ENCODE measurements around the gene TMEM132D.

Gene TMEM132D

DNA sequence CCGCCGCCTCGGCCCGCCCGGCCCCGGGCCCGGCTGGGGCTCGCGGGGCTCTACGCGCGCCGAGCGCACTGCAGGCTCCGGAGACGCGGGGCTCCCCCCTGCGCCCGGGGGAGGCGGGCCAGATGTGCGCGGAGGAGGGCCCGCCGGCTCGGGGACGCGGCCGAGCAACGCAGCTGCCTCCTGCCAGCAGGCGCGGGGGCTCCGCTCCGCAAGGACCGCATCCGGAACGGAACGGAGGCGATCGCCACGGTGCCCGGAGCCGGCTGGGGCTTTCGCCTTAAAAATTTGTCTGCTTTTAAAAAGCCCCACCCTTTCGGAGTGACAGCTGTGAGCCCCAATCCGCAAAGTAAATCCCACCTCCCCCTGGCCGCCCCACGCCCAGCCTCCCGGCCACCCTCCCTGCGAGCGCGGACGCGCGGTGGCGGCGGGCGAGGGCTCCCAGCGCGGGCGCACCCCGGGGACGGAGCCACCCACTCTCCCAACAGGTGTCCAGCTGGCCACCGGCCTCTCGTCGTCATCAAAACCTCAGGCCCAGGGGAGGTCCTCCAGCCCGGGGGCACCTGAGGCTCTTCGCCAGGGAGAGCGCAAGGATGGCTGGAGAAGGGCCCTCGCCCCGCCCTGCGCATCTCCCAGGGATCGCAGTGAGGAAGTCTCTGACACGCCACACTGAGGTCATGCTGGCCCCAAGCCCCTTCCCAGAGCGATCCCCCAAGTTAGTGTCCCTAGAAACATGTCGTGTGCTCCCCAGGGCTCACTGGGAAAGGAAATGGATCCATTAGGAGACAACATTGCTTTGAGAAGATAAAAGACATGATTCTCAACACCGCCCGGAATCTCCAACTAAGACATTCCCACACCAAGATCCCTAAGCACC, at the start of gene TMEM132D:
TSS of gene TMEM132D (minus strand) at position 70 of the 874 bp plus-strand sequence.
- TF ChIP-seq GATA2 (IDR thresholded peaks at IDR 0.05; ENCODE audit: low read depth, low read length) (no peak), GATA3 (IDR thresholded peaks at IDR 0.05; ENCODE audit: low read depth, low read length) (no peak)

DNA sequence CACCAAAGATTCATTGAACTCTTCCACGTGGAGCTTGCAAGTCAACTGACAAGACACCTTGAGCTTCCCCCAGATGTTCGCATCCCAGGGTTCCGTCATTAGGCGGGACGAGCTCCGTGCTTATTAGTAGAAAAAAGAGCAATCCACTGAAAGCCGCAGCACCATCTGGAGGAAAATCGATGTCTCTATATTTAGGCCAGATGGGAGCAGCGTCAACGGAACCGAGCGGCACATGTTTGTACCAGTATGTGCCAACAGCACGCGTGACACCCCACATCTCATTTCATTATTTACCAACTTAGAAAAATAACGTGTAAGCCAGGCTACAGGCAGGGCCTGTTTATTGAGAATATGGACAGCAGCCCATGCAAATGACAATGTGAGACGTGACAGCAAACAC, 45.8 kb upstream of the TMEM132D start:
- TF ChIP-seq GATA2 (IDR thresholded peaks at IDR 0.05; ENCODE audit: low read depth, low read length): no peak
- TF ChIP-seq GATA3 (IDR thresholded peaks at IDR 0.05; ENCODE audit: low read depth, low read length): no peak

DNA sequence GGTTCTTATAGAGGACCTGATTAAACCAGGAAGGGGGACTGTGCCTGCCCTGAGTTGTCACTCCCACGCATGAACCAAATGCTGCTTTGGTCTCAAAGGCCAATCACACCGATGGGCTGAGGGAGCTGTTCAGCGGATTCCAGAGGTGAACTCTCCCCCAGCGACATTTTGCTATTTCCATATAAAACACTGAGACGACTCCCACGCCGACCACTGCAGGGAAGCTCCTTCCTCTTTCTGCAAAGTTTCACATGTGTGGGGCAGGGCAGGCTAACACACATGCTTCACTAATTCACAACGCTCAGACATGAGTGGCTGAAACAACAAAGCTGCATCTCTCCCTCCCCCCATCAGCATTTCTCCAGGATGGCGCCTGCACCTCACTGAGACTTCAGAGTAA, 37.8 kb upstream of the TMEM132D start:
- TF ChIP-seq GATA2 (IDR thresholded peaks at IDR 0.05; ENCODE audit: low read depth, low read length) (no peak), GATA3 (IDR thresholded peaks at IDR 0.05; ENCODE audit: low read depth, low read length) (no peak)

DNA sequence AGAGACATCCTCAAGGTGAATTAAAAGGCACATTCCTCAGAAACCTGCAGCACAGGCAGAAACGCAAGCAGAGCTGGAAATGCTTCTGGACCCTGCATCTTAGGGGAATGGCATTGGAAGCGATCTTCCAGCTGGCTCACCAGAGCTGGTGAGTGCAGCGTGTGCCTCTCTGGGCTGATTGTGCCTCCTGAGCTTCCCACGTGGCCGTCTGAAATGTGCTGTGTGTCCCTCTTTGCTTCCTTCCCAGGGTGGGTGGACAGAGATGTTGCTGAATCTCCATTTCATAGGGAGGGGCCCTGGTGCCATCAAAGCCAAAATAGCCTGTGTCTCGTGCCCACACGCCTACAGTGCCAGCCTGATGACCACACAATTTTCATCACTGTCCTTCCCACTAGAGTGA, 34.3 kb upstream of the TMEM132D start:
- TF ChIP-seq GATA2 (IDR thresholded peaks at IDR 0.05; ENCODE audit: low read depth, low read length): no peak
- TF ChIP-seq GATA3 (IDR thresholded peaks at IDR 0.05; ENCODE audit: low read depth, low read length): no peak

DNA sequence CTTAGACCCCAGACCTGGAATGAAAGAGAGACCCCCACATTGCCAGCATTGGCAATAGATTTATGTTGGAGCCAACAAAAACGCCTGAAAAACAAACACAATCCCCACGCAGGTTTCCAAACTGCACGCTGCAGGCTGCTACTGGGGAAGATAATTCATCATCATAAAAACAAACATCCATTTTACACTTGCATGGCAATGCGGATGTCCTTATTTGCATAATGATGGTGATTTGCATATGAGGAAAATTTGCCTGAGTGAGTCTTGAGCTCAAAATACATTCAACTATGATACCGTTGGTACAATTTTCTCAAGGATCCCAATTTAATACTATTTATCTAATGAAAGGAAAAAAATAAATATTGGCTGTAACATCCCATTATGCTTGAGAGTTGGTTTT, 33.6 kb upstream of the TMEM132D start:
- TF ChIP-seq GATA2 (IDR thresholded peaks at IDR 0.05; ENCODE audit: low read depth, low read length) (no peak), GATA3 (IDR thresholded peaks at IDR 0.05; ENCODE audit: low read depth, low read length) (no peak)

DNA sequence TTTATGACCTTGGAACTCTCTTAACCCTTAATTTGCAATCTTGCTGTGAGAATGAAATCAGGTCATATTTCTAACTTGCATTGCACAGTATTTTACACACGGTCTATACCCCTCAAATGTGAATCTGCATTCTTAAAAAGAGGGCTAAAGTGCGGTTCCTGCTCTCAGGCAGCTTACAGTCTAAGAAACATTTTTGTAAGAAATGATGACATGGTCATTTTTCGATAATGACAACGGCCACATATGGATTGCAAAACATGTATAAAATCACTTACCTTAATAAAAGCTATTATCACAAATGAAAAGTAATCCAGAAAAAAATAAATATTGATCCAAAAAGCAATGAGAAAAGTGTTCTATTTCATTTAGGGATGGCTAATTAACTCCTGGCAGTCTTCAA, 24.8 kb upstream of the TMEM132D start:
- TF ChIP-seq GATA2 (IDR thresholded peaks at IDR 0.05; ENCODE audit: low read depth, low read length) (no peak), GATA3 (IDR thresholded peaks at IDR 0.05; ENCODE audit: low read depth, low read length) (no peak)

DNA sequence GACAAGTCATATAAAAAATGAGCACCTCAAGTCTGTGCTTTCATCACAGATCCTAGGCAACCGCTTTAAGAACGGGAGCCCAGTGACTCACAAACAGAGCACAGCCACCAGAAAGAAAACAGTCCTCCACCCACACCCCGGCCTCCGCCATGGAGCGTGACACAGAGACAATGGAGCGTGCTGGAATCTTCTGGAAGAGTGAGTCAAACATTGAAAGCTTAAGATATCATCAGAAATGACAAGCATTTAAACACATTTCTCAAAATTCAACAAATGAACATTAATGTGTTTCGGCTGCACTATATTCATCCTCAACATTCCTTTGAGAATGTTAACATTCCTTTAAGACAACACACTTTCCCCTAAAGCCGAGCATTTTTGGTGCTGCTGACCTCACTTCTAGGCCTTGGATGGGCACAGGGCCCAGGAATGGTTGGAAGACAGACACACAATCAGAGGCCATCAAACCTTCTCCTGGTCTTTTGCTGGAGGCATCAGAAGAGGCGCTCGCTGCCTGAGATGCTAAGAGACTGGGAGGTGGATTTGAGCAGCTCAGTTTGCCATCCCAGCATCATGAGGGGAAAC, 23.6 kb upstream of the TMEM132D start:
- TF ChIP-seq GATA2 (IDR thresholded peaks at IDR 0.05; ENCODE audit: low read depth, low read length): no peak
- TF ChIP-seq GATA3 (IDR thresholded peaks at IDR 0.05; ENCODE audit: low read depth, low read length): no peak

DNA sequence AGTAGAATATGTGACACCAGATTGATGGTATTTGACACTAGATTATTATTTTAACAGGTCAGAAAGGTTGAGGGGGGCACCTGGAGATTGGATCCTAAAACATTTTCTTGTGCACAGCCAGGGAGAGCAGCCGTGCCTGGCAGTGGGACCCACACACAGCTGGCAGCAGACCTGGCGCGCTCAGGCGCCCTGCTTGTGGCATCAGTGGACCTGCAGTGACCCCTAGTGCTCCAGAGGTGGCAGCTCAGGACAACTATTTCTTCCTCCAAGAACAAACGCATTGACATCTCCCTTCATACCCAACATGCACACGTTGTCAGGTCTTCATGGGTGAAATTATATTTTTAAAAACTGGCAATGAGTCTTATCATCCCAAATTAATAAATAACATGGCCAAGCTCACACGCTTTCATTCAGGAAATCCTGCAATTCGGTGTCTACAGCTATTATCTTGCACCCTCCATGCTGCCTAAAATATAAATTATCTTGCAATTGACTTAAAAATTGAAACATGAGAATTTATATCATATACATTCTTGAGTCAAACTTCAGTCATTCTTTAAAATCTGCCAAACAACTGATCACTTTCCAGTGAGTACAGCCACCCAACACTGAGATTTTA, 7.7 kb upstream of the TMEM132D start:
- TF ChIP-seq GATA3 (IDR thresholded peaks at IDR 0.05; ENCODE audit: low read depth, low read length): no peak
- no peak for TF ChIP-seq GATA2 (IDR thresholded peaks at IDR 0.05; ENCODE audit: low read depth, low read length)

DNA sequence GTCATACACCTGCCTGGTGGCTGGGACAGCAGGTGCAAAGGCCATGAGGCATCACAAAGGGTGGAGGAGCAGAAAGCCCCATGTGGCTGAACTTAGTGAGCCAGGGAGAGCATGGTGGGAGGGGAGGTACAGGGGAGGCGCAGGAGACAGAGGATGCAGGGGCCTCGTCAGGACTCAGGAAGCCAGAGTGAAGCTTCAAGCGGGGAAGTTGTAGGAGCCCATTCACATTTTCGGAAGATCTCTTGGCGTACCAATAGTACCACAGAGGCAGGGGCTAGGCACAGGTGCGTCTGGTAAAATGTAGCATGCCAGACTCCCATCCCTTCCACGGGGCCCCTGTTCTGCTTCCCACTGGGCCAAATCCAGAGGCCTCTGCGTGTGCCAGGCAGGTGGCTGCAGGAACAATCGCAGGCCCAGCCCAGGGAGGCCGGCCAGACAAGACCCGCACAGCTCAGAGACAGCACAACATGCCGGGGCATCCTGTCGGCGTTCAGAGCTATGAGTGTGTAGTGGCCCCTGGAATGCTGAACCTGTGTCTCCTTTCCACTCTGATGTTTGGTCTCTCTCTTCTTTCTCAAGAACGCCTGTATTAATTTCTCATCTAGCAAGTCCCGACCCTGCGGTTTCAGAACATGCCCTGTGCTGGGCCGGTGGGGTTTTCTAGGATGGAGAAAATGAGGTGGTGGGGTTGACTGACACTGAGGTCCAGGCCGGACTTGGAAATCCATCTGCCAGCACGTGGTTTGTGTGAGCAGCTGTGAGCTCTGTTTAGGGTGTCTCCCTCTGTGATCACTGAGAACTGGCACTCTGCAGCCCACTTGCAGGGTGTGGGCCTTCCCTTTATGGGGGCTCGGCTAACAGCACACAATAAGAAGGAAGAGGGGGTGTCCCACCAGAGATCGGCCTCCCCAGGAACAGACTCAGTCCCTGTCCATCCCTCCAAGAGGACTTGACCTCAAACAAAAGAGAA, 5.5 kb upstream of the TMEM132D start:
- no peak for TF ChIP-seq GATA3 (IDR thresholded peaks at IDR 0.05; ENCODE audit: low read depth, low read length)
- no peak for TF ChIP-seq GATA2 (IDR thresholded peaks at IDR 0.05; ENCODE audit: low read depth, low read length)

DNA sequence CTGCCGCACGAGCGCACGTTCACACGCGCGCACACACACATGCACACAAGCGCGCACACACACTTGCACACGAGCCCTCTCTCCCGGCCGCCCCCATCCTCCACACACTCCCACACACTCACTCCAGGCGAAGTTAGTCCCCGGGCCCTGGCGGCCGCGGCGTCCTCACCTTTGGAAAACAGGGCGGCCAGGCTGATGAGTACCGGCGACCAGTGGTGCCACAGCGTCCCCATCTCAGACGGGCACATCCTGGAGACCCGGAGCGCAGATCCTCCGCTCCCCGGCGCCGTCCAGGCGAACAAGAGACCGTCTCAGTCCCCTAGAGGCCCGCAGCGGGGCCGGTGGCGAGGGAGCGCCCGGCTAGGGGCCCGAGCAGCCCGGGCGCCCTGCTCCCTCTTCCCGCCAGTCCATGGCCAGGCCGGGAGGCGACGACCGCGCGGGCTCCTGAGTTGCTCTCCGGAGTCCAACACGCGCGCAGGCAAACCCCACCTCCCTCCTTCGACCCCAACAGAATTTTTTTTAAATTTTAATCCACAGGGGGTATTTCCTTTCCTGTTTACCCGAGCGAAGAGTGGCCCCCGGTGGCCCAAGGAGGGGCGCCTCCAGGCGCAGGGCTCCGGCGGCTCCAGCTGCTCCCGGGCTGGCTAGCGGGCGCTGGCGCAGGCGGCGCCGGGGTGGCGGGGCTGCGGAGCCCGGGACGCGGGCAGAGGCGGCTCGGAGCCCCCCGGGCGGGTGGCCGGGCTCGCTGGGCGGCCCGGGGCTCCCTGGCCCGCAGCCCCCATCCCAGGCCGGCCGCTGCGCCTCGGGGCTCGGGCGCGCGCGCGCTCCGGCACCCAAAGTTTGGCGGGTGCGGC, 506 bp downstream of the TMEM132D start:
- TF ChIP-seq GATA3 (IDR thresholded peaks at IDR 0.05; ENCODE audit: low read depth, low read length) (no peak), GATA2 (IDR thresholded peaks at IDR 0.05; ENCODE audit: low read depth, low read length) (no peak)

DNA sequence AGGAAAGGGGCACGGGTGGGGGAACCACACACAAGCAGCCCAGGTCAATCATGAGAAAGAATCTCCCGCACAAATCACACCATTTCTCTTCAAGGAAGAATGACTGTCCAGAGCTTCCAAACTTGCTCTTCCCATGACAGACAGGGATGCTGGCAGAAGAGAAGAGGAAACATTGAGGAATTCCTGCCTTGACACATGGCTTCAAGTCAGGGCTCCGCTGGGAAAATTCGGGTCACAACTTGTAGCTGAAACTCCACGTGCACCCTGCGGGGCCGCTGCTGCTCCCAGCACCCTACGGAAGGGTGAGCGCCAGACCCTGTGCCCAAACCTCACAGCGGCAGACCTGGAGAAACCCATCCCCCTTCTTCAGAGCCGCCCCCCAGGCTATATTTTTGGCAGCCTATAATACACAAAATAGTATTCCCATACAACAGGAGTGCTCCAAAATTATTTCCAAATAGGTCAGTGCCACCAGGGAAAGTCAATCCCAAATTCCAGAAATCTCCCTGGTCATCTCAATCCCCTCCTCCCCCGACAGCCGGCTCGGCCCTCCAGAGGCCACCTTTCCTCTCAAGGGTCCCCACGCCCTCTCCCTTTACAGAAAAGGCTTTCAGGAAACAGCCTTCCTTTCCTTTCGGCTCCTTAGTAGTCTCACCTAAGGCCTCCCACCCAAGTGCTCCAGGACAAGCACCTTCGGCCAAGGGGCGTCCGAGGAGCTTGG, 1.3 kb downstream of the TMEM132D start:
- TF ChIP-seq GATA2 (IDR thresholded peaks at IDR 0.05; ENCODE audit: low read depth, low read length) (no peak), GATA3 (IDR thresholded peaks at IDR 0.05; ENCODE audit: low read depth, low read length) (no peak)

DNA sequence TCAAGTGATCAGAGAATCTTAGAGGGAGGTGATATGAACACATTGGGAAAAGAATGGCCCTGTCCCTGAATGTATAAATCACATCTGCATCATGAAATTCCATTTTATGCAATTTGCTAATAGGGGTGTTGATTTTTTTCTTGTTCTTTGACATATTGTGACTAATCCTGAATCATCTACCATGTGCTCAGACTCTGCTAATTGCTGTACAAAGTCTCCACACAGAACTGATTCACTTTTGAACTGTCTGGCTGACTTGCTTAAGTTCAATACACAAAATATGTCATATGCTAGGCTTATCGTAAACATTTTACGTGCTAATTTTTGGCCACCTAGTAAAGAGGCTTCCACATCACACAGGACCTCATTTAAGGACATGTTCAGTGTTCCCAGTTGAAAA, 2.6 kb downstream of the TMEM132D start:
- TF ChIP-seq GATA3 (IDR thresholded peaks at IDR 0.05; ENCODE audit: low read depth, low read length) (no peak), GATA2 (IDR thresholded peaks at IDR 0.05; ENCODE audit: low read depth, low read length) (no peak)
